DMS153 treated with DMSO at 0.1 percent for 48 hours (cell line): ENCODE measurements around the gene RASSF1.

Experiments used
- DNase-seq: peaks from one replicate; lab custom pipeline; 2025; ENCODE audit not compliant: unreplicated experiment; lab: John Stamatoyannopoulos, UW

Gene RASSF1

DNA sequence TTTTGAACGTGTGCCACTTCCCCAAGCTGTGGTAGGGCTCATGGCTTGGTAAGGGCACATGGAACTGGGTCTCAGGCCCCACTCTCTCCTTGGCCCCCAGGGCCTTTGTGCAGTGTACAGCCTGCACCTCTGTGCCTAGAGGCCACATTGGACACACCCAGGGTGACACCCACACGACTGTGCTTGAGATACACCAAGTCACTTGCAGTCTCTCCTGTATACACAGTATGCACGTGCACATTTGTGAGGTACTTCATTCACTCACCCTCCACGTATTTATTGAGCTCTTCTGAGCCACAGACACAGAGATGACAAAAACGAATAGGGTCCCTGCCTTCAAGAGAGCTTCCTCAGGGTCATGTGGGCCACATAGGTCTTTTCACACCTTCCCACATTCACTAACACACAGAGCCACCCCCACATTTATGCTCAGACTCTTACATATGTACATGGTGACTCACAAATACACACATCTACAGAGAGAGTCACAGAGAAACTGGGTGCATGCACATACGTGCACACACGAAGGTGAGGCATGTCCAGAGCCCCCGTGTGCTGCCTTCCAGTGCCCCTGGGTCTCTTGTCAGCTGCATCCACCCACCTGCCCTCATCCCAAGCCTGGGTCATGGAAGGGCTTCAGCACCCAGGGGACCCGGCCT is 28.5 kb upstream of the RASSF1 start:
- DNase-seq: no peak

DNA sequence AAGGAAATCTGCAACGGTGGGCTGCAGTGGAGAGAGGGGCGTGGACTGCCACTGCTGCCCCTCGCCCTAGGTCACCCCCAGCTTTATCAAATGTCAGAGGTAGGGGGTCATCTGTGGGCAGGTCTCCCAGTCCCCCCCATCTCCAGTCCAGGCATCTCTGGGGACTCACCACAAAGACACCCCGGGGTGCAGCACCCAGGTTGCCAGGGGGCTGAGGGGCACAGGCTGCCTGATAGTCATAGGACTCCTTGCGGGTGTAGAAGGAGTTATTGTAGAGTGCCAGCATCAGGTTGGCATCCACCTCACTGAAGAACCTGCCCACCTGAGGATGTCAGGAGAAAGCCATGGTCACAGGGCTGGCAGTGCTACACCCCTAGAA is 25.2 kb upstream of the RASSF1 start:
- DNase-seq: no peak

DNA sequence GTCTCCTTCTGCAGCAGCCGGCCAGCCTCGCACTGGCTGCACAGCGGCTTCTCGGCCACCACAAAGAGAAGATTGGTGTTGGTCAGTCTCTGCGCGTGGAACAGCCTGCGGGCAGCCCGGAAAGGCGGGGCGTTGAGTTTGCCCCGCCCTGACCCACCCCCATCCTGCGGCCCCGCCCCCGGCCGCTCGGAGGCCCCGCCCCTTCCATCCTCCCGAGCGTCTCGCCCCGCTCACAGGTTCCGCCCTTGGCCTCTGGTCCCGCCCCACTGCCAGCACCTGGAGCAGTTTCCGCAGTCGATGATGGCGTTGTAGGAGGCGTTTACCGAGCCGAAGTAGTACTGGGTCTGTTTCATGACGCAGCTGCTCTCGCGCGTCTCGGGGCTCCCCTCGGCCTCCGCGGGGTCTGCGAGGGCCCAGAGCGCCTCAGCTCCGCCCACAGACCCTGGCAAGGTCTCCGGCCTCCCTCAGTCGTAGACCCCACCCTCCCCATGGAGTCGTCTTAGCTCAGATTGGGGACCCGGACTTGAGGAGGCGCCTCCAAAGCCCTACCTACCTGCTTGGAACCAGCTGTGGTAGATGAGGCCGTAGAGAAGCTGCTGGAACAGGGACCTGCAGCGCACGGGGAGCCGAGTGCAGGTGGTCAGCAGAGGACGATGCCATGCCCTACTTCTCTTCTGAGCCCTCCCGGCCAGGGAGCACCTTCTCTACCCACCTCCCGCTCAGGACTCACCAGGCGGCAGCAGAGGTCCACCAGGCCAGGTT is 24.6 kb upstream of the RASSF1 start:
- DNase-seq: peak; percentile 28

DNA sequence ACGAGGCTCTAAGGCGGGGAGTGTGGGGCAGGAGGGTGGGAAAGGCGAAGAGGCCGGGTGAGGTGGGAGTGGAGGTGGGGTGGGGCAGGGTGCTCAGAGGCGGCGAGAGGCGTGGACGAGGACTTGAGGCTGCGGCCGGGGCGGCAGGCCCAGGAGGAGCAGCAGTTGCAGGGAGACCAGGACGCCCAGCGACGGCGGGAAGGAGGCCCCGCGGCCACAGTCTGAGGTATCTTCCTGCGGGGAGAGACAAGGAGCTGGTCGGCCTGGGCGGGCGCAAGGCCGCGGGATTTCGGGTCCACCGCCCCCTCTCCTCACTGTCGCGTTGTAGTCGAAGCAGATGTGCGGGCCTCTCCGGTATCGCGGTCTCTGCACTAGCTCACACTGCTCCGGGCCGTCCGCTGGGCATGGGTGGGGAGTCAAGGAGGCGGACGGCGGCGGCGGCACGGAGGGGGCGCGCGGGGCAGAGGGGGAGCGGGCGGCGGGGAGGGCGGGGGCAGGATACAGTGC is 24.0 kb upstream of the RASSF1 start:
- DNase-seq: no peak

DNA sequence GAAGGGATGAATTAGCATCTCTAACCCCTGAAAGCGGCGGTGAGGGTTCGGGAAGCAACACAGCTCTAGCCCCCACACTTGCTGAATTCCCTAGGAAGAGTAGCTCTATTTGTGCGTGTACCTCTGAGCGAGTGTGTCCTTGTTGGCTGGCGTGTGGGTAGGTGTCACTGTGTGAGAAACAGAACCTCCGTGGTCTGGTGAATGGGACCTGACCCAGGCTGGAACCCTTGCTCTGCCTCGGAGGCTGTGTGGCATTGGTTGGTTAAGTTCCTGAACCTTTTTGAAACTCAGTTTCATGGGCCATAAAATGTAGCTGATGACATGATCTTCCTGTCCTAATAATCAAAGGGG is 19.1 kb upstream of the RASSF1 start:
- DNase-seq: no peak

DNA sequence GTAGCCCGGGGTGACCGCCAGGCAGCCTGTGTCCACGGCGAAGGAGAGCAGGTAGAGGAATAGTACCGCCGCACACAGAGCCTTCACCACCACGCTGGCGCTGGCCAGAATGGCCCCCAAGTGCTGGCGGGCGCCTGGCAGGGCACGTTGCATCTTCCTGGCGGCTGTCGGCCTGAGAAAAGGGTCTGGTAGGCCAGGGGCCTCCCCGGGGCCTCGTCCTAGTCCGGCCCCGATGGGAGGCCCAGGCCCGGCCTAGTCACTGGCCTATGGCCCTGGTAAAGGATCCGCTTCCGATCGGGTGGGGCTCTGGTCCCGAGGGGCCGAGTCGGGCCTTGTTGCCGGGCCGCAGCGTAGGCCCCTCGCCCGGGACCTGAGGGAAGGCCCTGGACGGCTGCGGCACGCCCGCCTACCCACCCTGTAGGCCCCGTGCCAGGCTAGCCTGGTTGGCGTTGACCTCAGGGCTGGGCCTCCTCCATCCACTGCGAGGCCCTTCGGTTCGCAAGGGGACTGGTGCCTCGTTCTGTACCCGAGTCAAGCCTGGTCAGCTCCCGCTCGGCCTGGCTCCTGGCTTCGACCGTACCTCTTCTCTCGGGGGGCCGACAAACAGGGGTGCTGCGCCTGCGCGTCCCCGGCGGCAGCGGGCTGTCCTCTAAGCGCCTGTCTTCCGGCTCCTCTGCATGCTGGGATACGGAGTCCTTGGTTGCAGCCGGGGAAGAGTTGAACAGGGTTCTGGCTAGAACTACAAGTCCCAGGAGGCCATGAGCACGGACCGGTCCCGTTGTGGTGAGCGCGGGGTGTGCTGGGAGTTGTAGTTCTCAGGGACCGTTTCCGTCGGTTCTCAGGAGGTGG is 18.5 kb upstream of the RASSF1 start, which contains the start of gene TMEM115:
TMEM115 (minus strand) TSS at position 611 of the 849 bp plus-strand sequence; CDS start at position 153, 458 bp downstream.
- peak; percentile 59 for DNase-seq

DNA sequence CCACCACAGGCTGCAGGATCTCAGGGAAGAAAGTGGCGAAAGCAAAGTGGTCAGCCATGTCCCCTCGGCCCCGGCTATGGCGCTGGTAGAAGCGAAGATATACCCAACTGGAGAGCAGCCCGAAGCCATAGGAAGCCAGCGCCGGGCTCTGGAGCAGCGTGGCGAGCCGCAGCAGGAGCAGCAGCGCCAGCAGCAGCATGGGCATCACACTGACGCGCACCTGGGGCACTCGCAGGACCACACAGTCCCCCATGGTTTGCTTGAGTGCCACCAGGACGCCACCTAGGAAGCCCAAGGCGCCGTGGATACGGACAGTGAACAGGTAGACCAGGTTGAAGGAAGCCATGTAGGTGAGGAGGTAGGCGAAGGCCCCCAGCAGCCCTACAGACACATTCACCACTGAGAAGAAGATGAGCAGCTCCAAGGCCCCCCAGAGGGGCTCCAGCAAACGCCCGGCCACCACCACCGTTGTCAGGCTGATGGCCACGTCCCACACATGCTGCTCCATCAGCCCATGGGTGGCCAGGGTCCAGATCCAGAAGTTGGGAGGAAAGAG is 17.8 kb upstream of the RASSF1 start:
- DNase-seq: no peak

DNA sequence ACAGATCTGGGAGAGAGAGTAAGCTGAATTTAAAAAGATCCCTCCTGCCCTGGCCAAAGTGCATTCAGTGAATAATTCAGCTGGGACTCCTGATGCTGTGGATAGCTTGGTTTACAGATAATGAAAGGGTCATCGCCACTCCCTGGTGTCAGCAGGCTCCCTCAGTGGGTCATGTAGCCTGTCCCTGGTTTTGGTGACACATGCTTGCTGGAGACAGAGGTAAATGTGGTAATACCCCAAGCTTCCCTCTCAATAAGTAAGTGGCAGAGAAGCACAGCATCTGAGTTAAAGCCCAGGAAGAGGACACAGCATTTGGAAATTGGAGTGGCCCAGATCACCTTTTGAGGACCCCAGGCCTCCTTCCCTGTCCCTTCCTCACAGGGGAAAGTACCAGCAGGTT is 16.8 kb upstream of the RASSF1 start:
- no peak for DNase-seq

DNA sequence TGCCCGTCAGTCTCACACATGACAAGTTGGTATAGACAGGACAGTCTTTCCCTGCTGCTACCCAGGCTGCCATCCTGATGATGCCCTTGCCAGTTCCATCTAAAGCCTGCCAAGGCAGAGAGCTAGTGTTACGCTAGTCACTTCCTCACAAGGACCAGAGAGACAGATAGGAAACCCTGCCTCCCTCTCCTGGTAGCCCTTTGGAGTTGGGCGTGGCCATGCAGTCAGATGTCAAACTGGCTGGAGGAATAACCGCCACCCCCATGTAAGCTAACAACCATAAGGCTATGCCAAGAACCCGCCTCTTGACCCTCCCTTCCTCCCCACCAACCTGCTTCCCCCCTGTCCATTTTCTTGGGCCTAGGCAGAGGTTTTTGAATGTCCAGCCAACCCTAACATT is 15.9 kb upstream of the RASSF1 start:
- no peak for DNase-seq

DNA sequence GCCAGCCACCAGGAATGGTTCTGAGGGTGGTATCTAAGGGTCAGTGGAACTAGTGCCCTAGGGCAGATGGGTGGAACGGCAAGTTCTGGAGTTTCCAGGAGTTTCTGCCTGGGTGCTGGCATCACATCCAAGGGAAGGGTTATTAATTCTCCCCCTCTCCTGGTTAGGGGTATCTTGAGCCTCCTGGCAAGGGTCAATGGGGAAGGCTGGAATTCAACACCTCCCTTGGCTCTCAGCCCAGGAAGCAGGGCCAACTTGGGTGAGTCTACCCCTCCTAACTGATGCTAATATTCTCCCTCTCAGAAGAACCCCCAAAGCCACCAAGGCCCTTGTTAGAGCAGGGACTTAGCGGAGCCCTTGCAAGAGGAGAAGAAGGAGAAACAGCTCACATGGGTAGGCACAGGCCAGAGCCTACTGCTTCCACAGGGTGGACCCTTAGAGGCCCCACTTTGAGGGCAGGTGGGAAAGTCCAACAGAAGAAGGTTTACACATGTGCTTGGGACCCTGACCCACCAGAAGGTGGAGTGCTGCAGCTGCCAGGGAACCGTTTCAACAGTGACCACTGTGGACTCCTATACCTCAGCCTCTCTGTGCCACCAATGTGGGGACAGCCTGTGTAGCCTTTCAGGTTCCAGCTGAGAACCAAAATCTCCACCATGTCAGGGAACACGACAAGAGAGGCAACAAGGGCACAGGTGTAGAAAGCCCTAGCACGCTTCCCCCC is 15.4 kb upstream of the RASSF1 start:
- no peak for DNase-seq

DNA sequence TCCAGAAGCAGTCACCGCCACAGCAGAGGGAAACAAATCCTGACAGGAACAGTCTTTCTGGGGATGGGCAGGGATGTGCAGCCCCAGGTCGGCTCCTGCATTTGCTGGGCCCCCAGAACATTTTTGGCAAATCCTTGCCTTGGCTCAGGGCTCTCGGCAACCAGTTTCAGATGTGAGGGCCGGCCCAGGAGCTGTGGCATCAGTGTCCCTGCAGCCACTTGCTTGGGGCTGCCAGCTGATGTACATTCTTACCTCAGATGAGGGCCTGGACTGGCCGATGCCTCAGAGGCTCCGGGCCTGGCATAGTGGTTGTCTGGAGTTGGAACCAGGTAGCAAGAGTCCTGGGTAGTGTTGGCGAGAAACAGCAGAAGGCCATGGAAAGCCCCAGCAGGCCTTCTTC is 14.2 kb upstream of the RASSF1 start:
- DNase-seq: no peak

DNA sequence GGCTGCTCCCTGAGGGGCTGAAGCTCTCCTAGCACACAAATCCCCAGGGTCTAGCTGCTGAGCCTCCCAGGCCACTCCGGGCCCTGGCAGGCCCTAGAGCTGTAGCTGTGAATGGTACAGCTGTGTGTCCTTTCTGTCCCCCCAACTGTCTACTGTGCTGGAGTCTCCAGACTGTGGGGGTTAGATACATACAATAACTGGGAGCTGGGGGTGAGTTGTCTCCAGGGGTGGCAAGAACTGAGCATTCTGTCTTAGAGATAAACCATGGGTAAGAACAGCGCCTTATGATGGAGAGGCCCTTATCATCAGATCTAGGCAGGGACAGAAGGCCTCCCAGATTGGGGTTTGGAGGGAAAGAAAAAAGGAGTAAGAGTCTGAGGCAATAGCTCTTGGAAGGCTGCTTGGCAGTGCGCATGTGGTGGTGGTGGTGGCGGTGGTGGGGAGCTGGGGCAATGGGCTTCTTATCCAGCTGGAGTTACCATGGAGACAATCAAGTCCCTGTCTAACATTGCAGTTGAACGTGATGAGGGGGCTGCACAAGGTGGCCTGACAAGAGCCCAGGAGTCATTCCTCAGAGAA is 13.6 kb upstream of the RASSF1 start:
- DNase-seq: no peak

DNA sequence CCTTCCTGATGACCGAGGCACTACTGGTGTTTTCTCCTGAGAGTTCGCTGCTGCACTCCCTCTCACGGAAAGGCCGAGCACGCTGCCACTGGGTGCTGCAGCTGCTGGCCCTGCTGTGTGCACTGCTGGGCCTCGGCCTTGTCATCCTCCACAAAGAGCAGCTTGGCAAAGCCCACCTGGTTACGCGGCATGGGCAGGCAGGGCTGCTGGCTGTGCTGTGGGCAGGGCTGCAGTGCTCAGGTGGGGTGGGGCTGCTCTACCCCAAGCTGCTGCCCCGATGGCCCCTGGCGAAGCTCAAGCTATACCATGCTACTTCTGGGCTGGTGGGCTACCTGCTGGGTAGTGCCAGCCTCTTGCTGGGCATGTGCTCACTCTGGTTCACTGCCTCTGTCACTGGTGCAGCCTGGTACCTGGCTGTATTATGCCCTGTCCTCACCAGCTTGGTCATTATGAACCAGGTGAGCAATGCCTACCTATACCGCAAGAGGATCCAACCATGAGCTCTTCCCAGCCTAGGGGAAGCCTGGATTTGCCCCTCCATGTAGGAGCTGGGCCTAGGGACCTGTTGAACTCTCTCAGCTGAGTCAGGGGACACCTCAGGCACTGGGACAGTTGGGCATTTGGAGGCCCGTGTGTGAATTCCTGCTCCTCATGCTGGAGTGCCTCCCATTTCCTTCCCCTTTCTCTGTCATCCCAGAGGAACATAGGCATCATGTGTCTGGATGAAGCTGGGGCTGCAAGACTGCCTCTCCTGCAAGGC is 12.8 kb upstream of the RASSF1 start:
- DNase-seq: no peak

DNA sequence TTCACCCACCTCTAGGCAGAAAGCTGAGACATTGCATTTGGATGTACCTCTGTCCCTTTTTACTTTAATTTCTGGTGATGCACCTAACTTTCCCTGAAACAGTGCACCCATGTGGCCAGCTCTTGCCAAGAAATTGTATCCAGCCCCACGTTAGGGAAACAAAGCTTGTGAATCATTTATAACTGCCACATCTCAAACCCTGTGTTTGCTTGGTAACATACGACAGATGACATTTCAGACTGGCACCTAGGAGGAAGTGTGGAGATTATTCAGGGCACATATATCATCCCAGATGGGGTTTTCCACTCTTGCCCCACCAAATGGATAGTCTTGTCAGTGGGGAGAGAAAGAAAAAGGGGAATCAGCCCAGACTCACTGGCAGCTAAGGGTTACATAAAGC is 12.1 kb upstream of the RASSF1 start:
- no peak for DNase-seq

DNA sequence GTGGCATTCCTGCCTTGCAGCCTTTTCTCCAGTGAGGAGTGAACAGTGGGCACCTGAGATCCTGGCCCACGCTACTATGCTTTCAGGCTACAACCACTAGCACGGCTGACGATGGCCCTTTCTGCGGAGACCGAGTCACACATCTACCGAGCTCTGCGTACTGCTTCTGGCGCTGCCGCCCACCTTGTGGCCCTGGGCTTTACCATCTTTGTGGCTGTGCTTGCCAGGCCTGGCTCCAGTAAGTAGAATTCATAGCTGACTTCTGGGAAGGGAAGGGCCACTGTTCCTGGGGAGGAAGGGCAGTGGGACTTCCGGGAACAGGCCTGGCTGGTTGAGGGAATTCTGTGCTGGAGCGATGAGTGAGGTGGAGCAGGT is 10.7 kb upstream of the RASSF1 start:
- no peak for DNase-seq

DNA sequence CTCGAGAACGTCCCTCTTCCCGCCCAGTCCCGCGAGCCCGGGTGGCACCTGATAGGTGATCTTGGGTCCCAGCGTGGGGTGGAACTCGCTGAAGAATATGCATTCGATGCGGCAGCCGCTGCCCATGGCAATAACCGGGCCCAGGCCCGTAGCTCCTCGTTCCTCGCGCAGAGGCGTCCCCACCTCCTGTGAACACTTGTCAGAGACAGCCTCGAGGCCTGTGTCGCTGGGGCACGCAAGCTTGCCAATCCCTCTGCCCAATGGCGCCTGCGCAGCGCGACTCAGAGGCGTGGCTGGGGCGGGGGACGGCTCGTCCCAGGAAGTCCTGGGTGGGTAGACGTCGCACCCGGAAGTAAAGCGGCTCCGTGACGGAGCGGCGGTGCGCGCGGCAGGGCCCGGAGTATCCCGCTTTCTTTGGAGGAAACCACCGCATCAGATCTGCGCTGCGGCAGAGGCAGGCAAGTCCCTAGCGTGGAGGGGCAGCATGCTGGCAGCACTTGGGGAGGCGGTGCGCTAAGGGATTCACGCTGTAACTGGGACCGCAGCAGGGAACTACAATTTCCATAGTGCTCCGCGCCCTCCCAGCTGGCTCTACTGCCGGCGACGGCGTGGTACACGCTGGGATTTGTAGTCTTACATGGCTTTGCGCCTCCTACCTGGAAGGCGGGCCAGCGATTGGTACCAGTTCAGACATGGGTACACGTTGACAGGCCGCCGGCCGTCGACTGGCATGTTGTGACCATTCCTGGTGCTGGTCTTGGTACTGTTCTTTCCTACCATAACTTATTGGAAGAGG is 10.1 kb upstream of the RASSF1 start, which contains the start of the genes CYB561D2 and NPRL2:
CYB561D2 (plus strand) TSS at position 336 of the 796 bp plus-strand sequence. CDS start 572 bp downstream, outside the sequence.
NPRL2 (minus strand) TSS at position 249 of the 796 bp plus-strand sequence; CDS start at position 126, 123 bp downstream.
- peak; percentile 55 for DNase-seq

DNA sequence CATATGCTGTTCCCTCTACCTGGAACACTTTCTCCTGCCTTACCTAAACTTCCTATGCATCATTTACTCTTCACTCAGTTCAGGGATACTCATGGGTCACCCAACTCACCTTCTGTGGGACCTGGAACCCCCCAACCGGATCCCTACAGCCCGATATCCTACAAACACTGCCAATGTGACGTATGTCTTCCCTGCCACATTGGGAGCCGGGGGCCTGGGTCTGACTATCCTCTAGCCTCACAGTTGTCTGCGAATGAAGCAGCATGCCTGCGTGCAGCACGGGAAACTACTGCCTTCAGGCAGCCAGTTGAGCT is 9.5 kb upstream of the RASSF1 start:
- no peak for DNase-seq

DNA sequence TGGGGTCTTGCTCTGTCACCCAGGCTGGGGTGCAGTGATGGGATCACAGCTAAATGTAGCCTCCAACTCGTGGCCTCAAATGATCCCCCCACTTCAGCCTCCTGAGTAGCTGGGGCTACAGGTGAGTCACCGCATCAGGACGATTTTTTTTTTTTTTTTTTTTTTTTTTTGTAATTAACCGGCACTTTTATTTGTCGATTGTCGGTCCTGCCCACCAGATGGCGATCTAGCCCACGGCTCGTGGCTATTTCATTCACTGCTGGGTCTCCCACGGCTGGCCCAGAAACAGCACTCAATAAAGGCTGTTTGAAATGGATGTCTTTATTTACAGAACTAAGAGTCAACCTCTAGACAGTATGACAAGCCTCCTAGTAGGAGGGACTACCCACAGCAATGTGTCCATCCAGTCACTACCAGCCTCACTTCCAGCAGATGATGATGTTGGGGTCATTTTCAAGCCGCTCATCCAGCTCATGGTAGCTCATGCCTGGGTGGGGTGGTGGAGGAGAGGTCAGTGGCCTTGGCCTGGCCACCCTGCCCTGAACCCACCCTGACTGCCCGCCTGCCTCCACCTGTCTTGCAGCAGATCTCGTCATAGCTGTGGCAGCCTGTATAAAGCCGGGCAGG is 6.7 kb upstream of the RASSF1 start:
- DNase-seq: peak; percentile 21
